ENCODE data around the gene BIRC5.

DNA sequence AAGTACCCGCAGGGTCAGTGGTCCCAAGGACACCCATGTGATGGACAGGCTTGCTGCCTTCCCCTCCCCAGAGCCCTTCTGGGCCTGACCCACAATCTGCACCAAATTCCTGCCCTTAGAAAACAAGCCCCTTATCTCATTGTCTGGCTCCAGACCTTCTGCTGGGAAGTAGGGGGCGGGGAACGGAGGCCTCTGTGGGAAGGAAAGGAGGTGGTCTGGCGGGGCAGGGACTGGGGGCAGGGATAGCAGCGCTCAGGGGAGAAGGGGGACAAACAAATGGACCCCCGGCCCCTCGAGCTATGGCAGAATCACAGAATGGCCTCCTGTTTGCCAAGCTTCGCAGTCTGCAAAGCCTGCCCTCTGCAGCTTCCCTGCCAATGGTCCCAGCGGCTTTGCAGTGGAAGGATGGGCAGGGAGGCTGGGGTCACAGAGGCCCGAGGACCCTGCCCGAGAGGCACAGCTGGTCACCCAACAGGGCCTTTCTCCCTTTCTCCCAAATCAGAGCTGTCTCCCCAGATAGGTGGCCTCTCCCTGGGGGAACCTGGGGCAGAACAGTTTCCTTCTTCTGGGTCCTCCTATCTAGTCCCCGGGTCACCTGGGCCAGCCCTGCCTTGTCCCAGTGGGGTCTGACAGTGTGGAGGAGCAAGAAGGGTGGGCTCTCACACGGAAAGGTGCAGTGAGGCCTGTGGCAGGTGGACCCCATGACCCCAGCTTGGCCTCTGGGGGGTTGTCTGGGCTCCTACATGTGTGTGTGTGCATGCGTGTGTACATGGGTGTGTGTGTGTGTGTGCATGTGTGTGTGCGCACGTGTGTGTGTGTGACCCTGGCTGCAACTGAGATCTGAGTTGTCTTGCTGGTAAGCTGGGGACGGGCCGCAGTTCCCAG is 42.9 kb downstream of the BIRC5 start:
- no peak for TF ChIP-seq CTCF (IDR thresholded peaks at IDR 0.05)
- no peak for TF ChIP-seq POLR2A (IDR thresholded peaks at IDR 0.05)
- TF ChIP-seq EP300 (IDR thresholded peaks at IDR 0.05), result no peak

All from ovary (tissue), 3 donors.